ENCODE results near the gene UCK2.
A peak's percentile ranks its signal among the peaks of the same experiment; 100 is the strongest.

Gene UCK2

GRCh38 chr1:165924117-165924516 lies 96.7 kb downstream of the UCK2 start:
- Mint-ChIP-seq H3K9me3 (no peaks in the 10 kb centered on the region), H3K27ac (no peak overlapping the region), H3K4me3 (no peak overlapping the region), H3K4me1 (no peaks in the 10 kb centered on the region), H3K36me3 (ENCODE audit: low read depth) (no peaks in the 10 kb centered on the region), H3K27me3 (ENCODE audit: low read depth) (peaks cover 11% of the 10 kb centered on the region)
- TF ChIP-seq CTCF (IDR thresholded peaks at IDR 0.05; ENCODE audit: unreplicated experiment in 3 of 3) = no peak

GRCh38 chr1:165925498-165926079 lies 98.2 kb downstream of the UCK2 start:
- Mint-ChIP-seq H3K27ac (no peak overlapping the region), H3K27me3 (ENCODE audit: low read depth) (peaks cover 10% of the 10 kb centered on the region), H3K9me3 (no peaks in the 10 kb centered on the region), H3K4me3 (no peak overlapping the region), H3K4me1 (no peaks in the 10 kb centered on the region), H3K36me3 (ENCODE audit: low read depth) (no peaks in the 10 kb centered on the region)
- no peak for TF ChIP-seq CTCF (IDR thresholded peaks at IDR 0.05; ENCODE audit: unreplicated experiment in 3 of 3)

- H3K27me3 Mint-ChIP-seq (ENCODE audit: low read depth) = peaks cover 14% of the 10 kb centered on the region
- TF ChIP-seq CTCF (IDR thresholded peaks at IDR 0.05; ENCODE audit: unreplicated experiment in 3 of 3) = no peak
- H3K27ac Mint-ChIP-seq = no peak overlapping the region
- H3K4me3 Mint-ChIP-seq = no peak overlapping the region
- H3K9me3 Mint-ChIP-seq = no peaks in the 10 kb centered on the region
- H3K4me1 Mint-ChIP-seq = no peaks in the 10 kb centered on the region
- H3K36me3 Mint-ChIP-seq (ENCODE audit: low read depth) = no peaks in the 10 kb centered on the region
Measured at GRCh38 chr1:165927169-165927568, 99.8 kb downstream of the UCK2 start.

- no peaks in the 10 kb centered on the region for H3K9me3 Mint-ChIP-seq
- peaks cover 14% of the 10 kb centered on the region for H3K27me3 Mint-ChIP-seq (ENCODE audit: low read depth)
- no peak overlapping the region for H3K27ac Mint-ChIP-seq
- TF ChIP-seq CTCF (IDR thresholded peaks at IDR 0.05; ENCODE audit: unreplicated experiment in 3 of 3) = peak; percentile 38 to 56 (median 48)
- H3K36me3 Mint-ChIP-seq (ENCODE audit: low read depth) = no peaks in the 10 kb centered on the region
- no peaks in the 10 kb centered on the region for H3K4me1 Mint-ChIP-seq
- no peak overlapping the region for H3K4me3 Mint-ChIP-seq
Measured at GRCh38 chr1:165928075-165928731, 100.8 kb downstream of the UCK2 start.

GRCh38 chr1:165930961-165931360 lies 103.5 kb downstream of the UCK2 start:
- TF ChIP-seq CTCF (IDR thresholded peaks at IDR 0.05; ENCODE audit: unreplicated experiment in 3 of 3) = no peak
- peaks cover 9% of the 10 kb centered on the region for H3K27me3 Mint-ChIP-seq (ENCODE audit: low read depth)
- H3K36me3 Mint-ChIP-seq (ENCODE audit: low read depth) = no peaks in the 10 kb centered on the region
- H3K4me1 Mint-ChIP-seq = no peaks in the 10 kb centered on the region
- H3K4me3 Mint-ChIP-seq = no peak overlapping the region
- H3K9me3 Mint-ChIP-seq = no peaks in the 10 kb centered on the region
- no peak overlapping the region for H3K27ac Mint-ChIP-seq

Measured in nephron (organoid).